Sigmoid colon (tissue), 4 donors: Measurements from ENCODE around the gene KCTD19.

Experiments
- EP300 ChIP-seq, 4 donors: sonication (generic); formaldehyde crosslinking; IDR thresholded peaks; one replicate each; pipeline ENCODE4 v1.6.1; 2017; ENCODE audit warnings: antibody characterized with exemption in 4 of 4
- POLR2A ChIP-seq, 2 donors: fragments of 450-650 bp; IDR thresholded peaks; one replicate each; pipeline ENCODE4 v1.6.1; 2016; ENCODE audit warnings: antibody characterized with exemption in 2 of 2, mild to moderate bottlenecking in 2 of 2, moderate library complexity in 2 of 2
- POLR2AphosphoS5 ChIP-seq, 4 donors: sonication (generic); formaldehyde crosslinking; IDR thresholded peaks; one replicate each; pipeline ENCODE4 v1.6.1; 2017; ENCODE audit warnings: antibody characterized with exemption in 4 of 4
- TF ChIP-seq, protein P1 (sequence below), 4 experiments: fragments of 450-650 bp in 3 of 4; fragments of 200-600 bp in 1 of 4; IDR thresholded peaks; one replicate each; pipeline ENCODE4 v1.5.1; 2016 to 2019; ENCODE audit warnings: antibody characterized with exemption in 4 of 4, mild to moderate bottlenecking in 3 of 4, moderate library complexity in 2 of 4

DNA sequence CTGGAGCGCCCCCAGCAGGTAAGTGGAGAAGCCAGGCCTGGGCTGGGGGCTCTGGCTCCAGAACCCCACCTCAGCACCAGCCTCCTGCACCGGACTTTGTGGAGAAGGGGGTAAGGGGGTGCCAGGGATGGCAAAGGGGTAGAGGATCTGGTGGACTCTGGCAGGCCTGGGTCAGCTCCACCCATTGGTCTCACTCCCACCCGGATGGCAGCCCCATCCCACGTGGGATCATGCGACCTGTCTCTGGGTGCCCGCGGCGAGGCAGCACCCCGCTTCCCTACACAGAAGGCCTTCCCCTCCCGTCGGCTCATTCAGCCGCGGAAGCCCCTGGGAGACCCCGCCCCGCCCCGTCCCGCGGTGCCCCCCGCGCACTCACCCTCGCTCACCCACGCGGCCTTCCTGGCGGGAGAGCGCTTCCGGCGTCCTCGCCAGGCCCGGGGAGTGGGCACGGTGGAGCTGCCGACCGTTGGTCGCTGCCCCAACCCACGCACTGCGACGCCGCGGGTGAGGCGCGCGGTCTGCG lies 47.7 kb downstream of the KCTD19 start:
- TF ChIP-seq, protein P1, sequence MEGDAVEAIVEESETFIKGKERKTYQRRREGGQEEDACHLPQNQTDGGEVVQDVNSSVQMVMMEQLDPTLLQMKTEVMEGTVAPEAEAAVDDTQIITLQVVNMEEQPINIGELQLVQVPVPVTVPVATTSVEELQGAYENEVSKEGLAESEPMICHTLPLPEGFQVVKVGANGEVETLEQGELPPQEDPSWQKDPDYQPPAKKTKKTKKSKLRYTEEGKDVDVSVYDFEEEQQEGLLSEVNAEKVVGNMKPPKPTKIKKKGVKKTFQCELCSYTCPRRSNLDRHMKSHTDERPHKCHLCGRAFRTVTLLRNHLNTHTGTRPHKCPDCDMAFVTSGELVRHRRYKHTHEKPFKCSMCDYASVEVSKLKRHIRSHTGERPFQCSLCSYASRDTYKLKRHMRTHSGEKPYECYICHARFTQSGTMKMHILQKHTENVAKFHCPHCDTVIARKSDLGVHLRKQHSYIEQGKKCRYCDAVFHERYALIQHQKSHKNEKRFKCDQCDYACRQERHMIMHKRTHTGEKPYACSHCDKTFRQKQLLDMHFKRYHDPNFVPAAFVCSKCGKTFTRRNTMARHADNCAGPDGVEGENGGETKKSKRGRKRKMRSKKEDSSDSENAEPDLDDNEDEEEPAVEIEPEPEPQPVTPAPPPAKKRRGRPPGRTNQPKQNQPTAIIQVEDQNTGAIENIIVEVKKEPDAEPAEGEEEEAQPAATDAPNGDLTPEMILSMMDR (IDR thresholded peaks at IDR 0.05): no peak
- TF ChIP-seq POLR2A (IDR thresholded peaks at IDR 0.05): no peak
- no peak for TF ChIP-seq EP300 (IDR thresholded peaks at IDR 0.05)
- TF ChIP-seq POLR2AphosphoS5 (IDR thresholded peaks at IDR 0.05): no peak
